GM18868 (cell line): Measurements from ENCODE around the gene ANKS3.

Source experiments
- ATAC-seq: cut with Tn5 transposase; IDR thresholded peaks from one replicate; pipeline ENCODE4 v1.9.1; 2021; ENCODE audit warnings: mild to moderate bottlenecking, moderate library complexity; ENCODE audit not compliant: unreplicated experiment

Gene ANKS3

GRCh38 chr16:4673387-4674046 is 60.6 kb downstream of the ANKS3 start:
- no peak for ATAC-seq

GRCh38 chr16:4668313-4668960 is 65.6 kb downstream of the ANKS3 start:
- no peak for ATAC-seq

DNA sequence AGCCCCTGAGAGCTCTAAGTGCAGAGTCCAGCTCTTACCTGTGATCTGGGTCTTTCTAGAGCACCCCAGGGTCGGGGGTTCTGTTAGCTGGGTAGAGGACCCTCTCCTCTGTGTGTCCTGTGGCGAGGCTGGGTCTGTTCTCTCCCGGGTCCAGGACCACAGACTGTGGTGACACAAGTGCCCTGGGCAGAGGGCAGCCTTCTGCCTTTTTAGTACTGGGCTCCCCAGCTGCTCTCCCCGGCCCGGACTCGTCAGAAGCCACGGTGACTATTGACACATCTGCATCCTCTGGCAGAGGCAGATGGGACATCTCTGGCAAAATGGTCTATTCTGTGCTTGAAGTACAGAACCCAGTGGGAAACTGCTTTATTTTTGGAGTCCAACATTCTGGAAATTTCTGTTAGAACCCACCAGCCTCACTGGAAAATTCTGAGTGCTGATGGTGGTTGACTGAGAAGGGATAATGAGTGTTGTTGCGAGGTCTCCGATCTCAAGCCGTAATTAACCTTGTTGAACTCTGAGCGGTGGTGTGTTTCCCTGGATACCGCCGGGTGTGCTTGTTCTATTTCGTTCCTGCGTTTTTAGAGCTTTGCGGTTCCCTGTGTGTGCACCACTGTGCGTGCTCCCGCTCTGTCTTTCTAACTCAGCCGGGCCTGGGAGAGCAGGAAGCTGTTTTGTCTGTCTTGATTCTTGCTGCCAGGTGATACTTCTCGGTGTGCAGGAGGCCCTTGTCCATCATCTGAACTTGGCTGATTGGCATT is 66.7 kb downstream of the ANKS3 start:
- ATAC-seq: no peak

- no peak for ATAC-seq
Measured at GRCh38 chr16:4666537-4667202, 67.4 kb downstream of the ANKS3 start.

GRCh38 chr16:4664538-4665418 is 69.3 kb downstream of the ANKS3 start:
- ATAC-seq: no peak

GRCh38 chr16:4663777-4664465 is 70.2 kb downstream of the ANKS3 start:
- ATAC-seq: no peak

DNA sequence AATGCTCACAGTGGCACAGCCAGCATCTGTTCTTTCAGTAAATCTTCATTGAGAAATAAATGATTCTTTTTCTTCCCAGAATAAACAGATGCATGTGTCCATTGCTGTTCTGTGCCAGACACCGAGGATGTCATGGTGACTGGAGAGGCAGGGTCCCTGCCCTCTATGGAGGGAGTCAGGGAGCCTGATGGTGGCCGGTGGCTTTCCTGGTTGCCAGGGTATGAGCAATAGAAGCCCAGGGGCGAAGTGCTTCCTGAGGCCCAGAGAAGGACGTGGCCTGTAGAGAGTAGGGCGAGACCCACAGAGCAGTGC is 70.7 kb downstream of the ANKS3 start:
- ATAC-seq: no peak

GRCh38 chr16:4661661-4662060 is 72.4 kb downstream of the ANKS3 start:
- no peak for ATAC-seq

- no peak for ATAC-seq
Measured at GRCh38 chr16:4660454-4661007, 73.5 kb downstream of the ANKS3 start.

DNA sequence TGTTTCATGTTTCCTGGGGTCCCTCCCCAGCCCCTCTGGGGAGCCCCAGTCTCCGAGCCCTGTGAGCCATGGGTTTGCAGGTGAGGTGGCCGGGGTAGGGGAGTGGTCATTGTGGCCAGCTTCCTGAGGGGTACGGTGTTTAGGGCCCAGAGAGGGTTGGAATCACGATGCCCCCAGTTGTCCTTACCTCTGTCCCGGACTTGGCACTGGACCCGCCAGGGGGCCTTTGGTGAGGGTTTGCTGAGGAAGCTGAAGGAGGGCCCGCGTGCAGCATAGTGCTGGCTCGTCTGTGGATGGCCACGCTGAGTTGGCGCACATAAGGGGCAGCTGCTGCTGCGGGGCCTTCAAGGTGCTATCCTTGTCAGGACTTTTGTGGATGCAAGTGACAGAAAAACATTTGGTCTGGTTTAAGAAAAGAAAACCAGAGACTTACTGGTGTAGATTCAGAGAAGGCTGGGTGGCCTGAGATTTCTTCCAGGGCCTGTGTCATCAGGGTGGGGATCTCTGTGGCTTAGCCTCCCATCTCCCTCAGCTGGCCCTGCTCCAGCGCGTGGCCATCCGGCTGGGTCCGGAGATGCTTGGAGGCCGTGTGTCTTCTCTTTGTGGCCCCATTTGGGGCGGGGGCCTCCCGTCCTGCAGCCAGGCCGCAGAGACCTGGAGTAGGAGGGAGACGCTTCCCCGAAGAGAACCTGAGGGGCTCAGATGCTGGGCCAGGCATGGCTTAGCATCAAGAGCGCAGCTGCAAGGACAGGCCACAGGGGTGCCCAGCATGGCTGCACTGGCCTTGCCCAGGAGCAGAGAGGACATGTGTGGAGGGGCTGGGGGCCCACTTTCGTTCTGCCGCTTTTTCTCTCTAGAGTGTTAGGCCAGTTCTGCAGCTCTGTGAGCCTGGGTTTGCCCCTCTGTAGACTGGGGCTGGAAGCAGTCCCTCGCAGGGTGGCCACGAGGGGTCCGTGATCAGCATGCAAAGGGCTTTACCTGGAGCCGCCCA is 74.4 kb downstream of the ANKS3 start:
- no peak for ATAC-seq

GRCh38 chr16:4656695-4657686 is 77.1 kb downstream of the ANKS3 start:
- ATAC-seq: no peak

DNA sequence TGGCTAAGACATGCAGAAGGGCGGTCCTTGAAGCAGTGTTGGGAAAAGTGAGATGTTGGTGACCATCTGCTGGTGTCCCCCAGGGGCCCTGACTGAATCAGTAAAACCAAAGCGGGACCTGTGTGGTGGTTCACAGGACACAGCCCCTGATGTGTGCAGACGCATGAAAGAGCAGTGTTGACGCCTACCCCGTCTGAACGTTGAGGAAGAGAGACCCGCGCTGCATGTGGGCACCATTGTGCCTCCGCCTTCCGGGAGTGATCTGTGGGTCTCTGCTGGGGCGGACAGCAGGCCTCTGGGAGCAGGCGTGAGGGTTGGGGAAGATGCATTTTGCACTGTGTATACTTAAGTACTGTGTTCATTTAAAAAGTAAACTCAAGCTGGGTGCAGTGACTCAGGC is 77.8 kb downstream of the ANKS3 start:
- ATAC-seq: no peak

DNA sequence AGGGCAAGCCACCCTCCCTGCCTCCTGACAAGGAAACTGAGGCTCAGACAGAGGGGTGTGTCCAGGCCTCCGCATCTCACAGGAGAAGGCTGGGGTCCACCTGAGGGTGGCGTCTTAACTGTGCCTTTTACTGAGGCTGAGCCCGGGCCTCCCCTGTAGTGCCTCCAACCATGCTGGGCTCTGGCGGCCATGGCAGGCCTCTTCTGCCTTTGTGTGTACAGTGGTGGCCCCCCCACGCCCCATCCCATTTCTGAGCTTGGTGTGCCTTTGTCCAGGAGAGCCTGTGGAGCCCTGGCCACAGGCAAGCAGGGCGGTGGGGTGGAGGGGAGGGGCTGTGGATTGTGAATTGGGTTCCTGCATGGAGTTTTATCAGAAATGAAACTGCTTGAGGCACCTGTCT is 78.3 kb downstream of the ANKS3 start:
- ATAC-seq: no peak

- no peak for ATAC-seq
Measured at GRCh38 chr16:4654964-4655590, 79.0 kb downstream of the ANKS3 start.

DNA sequence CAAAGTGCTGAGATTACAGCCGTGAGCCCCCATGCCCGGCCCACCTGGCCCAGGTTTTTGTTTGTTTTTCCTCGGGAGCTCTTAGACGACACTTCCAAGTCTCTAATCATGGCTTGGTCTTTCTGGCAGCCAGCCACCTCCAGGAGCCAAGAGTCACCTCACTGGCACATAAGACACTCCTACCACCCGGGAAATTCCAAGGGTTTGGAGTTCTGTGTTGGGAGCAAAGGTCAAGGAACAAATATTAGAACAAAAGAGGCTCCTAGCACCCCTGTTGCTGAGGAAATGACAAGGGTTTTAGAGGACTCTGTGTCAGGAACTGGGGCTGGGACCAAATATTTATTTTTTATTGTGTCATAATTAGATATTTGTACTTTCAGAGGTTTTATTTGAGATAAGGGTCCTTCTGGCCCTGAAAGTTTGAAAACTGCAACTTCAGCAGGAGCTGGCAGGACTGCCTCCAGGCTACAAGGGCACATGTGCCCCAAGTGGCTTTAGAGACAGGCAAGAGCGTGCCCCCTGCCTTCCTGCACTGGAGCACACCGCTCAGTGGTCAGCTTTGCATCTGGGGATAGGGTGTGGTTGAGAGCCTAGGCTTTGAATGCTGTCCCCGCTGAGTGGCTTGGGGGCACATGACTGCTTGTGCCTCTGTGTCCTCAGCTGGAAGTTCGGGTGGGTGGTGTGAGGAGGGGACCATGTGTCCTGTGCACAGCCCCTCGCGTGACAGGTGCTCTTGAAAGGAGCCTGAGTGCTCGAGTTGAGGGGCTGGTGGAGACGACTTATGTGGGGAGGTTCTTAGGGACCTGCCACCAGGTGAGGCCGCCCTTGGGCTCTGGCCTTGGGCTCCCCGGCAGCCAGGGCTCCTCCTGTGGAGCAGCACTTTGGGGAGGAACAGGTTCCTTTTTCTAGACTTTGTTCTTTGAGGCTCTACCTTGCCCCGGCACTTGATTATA is 79.8 kb downstream of the ANKS3 start:
- ATAC-seq: no peak

- no peak for ATAC-seq
Measured at GRCh38 chr16:4652561-4652960, 81.5 kb downstream of the ANKS3 start.
